Measurements from ENCODE around the gene P3H3.

- TF ChIP-seq POLR2A (IDR thresholded peaks at IDR 0.05) (no peak), POLR2AphosphoS5 (IDR thresholded peaks at IDR 0.05) (no peak), CTCF (IDR thresholded peaks at IDR 0.05) (no peak)
Measured at GRCh38 chr12:6883683-6884082, 55.5 kb downstream of the P3H3 start.
